ENCODE measurements around the gene CSRNP3. TPM values are rescaled to one million over a fixed set of nuclear protein-coding genes. Genes with fewer than 3 reads are reported as not detected.

Gene CSRNP3
- total RNA-seq, 4 donors from 2014 or later: 0.12 to 1.5 (median 0.93) TPM

DNA sequence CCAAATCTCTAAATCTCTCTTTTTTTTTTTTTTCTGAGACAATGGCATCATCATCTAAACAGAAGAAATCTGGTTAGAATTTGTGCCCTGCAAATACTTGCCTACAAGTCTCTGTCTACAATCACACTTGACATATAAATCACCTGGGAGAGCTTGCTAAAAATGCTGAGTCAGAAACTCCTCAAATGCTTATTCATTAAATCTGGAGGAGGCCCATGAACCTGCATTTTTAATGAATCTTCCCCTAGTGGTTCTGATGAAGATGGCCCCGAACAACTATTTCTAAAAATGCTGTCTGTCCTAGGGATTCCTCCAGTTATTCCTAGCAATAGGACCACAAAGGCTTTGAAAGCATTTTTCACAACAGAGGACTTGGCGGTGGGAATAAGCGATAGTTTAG lies 1.6 kb upstream of the CSRNP3 start:
- TF ChIP-seq, protein P1, sequence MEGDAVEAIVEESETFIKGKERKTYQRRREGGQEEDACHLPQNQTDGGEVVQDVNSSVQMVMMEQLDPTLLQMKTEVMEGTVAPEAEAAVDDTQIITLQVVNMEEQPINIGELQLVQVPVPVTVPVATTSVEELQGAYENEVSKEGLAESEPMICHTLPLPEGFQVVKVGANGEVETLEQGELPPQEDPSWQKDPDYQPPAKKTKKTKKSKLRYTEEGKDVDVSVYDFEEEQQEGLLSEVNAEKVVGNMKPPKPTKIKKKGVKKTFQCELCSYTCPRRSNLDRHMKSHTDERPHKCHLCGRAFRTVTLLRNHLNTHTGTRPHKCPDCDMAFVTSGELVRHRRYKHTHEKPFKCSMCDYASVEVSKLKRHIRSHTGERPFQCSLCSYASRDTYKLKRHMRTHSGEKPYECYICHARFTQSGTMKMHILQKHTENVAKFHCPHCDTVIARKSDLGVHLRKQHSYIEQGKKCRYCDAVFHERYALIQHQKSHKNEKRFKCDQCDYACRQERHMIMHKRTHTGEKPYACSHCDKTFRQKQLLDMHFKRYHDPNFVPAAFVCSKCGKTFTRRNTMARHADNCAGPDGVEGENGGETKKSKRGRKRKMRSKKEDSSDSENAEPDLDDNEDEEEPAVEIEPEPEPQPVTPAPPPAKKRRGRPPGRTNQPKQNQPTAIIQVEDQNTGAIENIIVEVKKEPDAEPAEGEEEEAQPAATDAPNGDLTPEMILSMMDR (IDR thresholded peaks at IDR 0.05): no peak
- DNase-seq (ENCODE audit: low spot score): no peak
- ATAC-seq (ENCODE audit: low FRiP score): no peak

DNA sequence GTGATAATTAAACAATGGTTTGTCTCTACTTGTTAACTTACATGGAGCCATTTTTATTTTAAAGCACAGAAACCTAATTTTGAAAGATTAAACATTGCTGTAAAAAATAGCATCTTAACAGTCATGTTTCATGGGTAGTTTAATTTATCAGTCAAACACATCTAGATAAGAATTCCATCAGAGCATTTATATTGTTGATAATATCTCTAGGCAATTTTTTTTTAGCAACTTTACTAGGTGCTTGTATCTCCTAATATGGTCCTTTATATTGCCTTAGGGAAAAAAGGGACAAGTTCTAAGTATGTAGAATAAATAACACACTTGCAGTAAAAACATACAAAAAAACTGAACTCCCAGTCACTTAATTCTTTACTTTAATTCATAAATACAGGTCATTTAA lies 863 bp downstream of the CSRNP3 start:
- ATAC-seq (ENCODE audit: low FRiP score) (no peak), DNase-seq (ENCODE audit: low spot score) (no peak)
- TF ChIP-seq, protein P1 (IDR thresholded peaks at IDR 0.05): no peak

DNA sequence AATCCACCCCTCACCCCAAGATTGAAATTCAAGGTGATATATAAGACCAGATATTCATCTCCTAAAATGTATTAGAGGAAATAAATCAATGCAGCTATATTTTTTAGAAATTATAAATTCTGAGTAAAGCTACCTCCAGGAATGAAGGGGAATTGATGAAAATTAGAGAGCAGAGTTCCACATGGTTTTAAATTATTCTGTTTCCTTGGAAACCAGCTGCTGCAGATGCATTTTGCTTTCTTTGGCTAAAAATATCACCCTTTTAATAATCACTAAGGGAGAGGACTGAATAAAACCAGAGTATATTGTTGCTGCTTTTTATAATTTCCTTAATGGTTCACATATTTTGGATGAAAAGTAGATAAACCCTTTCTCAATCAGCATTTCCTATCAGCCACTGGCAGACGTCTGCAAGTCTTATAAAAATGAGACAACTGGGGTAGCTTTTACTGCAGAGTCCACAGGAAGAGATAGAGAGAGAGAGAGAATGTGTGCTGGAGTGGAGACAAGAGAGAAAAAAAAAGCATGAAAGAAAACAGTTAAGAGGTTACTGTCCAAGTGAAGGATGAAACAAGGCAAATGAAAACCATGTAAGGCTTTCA lies 2.0 kb downstream of the CSRNP3 start:
- DNase-seq (ENCODE audit: low spot score) (no peak), ATAC-seq (ENCODE audit: low FRiP score) (no peak)
- TF ChIP-seq, protein P1 (IDR thresholded peaks at IDR 0.05): no peak

DNA sequence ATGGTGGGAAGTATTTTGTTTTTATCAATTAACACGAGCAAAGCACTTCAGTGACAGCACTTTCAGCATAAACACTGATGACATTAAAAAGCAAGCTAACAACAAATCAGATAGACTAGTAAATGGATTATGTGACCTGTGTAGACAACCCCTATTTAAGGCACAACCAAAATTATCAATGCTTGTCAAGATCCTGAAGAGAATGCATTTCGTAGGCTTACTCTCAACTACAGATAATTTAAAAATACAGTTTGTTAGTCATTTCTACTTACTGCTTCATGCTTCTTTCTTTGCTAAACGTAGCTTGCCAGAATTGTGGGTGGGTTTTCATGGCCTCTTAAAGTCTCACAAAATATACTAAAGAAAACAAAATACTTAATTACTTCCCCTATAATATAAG lies 3.4 kb downstream of the CSRNP3 start:
- ATAC-seq (ENCODE audit: low FRiP score) (no peak), DNase-seq (ENCODE audit: low spot score) (no peak)
- TF ChIP-seq, protein P1 (IDR thresholded peaks at IDR 0.05): no peak

DNA sequence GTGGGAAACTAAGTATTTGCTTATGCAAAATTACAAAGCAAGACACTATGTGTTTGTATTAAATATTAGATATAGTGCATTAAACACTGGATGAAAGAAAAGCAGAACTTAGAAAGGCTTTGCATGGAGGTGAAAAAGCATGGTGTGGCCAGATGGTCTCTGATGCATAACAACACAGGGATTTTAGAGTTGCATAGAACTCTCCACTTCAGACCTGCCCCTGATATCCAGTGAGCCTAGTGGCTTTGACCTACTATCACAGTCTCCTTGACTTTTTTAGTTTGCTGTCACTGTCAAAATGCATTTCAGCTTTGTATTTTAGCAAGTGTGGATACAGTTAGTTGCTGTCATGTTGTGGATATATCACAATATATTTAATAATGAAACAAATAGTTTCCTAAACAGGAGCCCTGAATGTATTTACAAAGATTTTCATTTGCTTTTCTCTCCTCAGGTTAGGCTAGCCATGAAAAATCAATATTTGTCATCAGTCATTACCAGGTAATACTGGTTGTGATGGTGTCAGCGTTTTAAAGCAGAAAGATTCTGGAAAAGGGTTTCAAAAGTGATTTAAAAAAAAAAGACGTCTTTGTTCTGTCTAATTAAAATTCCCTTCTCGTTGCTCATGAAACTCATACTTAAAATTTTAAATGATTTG lies 5.2 kb downstream of the CSRNP3 start:
- TF ChIP-seq, protein P1 (IDR thresholded peaks at IDR 0.05): no peak
- DNase-seq (ENCODE audit: low spot score): no peak
- ATAC-seq (ENCODE audit: low FRiP score): no peak

DNA sequence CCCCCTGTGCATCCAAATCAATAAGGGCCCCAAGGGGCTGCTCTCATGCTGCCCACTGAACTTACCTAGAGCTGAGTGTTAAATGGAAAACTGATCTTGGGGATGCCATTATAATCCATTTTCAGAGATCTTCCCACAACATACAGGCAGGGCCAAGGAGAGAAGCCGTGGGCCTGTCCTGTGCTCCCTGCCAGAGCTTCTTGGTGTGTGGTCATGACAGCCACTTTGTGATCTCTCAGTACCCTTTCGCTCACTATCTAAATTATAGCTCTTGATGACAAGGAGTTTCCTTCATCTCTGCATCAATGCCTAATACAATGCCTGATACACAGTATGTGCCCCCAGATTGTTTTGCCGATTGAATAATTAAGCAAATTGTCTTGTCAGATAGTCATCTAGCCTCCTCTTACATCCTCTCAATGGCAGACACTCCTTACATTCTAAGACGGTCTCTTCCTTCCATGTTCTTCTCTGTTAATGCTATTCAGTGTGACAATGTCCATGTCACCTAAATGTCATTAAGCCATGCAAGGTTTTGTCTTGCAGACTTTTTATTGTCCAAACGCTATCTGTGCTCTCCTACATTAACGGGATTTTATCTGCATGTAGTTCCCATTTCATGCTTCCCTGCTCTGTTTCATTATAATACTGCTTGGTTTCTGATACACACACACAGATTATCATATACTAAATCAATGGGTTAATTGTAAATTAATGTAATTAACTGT lies 5.9 kb downstream of the CSRNP3 start:
- ATAC-seq (ENCODE audit: low FRiP score): no peak
- no peak for DNase-seq (ENCODE audit: low spot score)
- TF ChIP-seq, protein P1 (IDR thresholded peaks at IDR 0.05): no peak
